H9 (cell line): Measurements from ENCODE around the gene UBAC2. TPM values are rescaled to one million over a fixed set of nuclear protein-coding genes. Genes with fewer than 3 reads are reported as not detected.

Experiments
- DNase-seq: peaks from one replicate; pipeline ENCODE4 v3.0.0-alpha.2; 2017
- H2AFZ ChIP-seq: one replicate; pipeline ENCODE4 v1.6.1; 2013; ENCODE audit warnings: mild to moderate bottlenecking, low read length, control low read depth, moderate library complexity
- H2AK5ac ChIP-seq: 2 replicates; pipeline ENCODE4 v1.6.1; 2013; ENCODE audit warnings: low read length, control low read depth, mixed read lengths; ENCODE audit not compliant: insufficient read length
- H2BK120ac ChIP-seq: one replicate; pipeline ENCODE4 v1.6.1; 2013; ENCODE audit warnings: low read depth, mild to moderate bottlenecking, low read length, control low read depth, inconsistent platforms; ENCODE audit not compliant: poor library complexity, severe bottlenecking
- H2BK12ac ChIP-seq: 2 replicates; pipeline ENCODE4 v1.6.1; 2013; ENCODE audit warnings: low read length, control low read depth, mixed read lengths, low read depth; ENCODE audit not compliant: insufficient read length
- H2BK15ac ChIP-seq: 2 replicates; pipeline ENCODE4 v1.6.1; 2013; ENCODE audit warnings: low read depth, low read length, control low read depth
- H2BK20ac ChIP-seq: one replicate; pipeline ENCODE4 v1.6.1; 2013; ENCODE audit warnings: low read depth, mild to moderate bottlenecking, low read length, control low read depth, inconsistent platforms; ENCODE audit not compliant: poor library complexity, severe bottlenecking
- H2BK5ac ChIP-seq: 2 replicates; pipeline ENCODE4 v1.6.1; 2013; ENCODE audit warnings: low read length, control low read depth, mixed read lengths; ENCODE audit not compliant: insufficient read length
- H3K14ac ChIP-seq: 2 replicates; pipeline ENCODE4 v1.6.1; 2013; ENCODE audit warnings: low read length, control low read depth; ENCODE audit not compliant: insufficient read depth
- H3K18ac ChIP-seq: 2 replicates; pipeline ENCODE4 v1.6.1; 2013; ENCODE audit warnings: low read depth, mild to moderate bottlenecking, mixed read lengths, low read length, control low read depth; ENCODE audit not compliant: insufficient read length
- H3K23ac ChIP-seq: 2 replicates; pipeline ENCODE4 v1.6.1; 2013; ENCODE audit warnings: low read length, control low read depth, mixed read lengths, low read depth; ENCODE audit not compliant: insufficient read length
- H3K23me2 ChIP-seq: 2 replicates; pipeline ENCODE4 v1.6.1; 2013; ENCODE audit warnings: low read depth, mild to moderate bottlenecking, mixed read lengths, low read length, control low read depth; ENCODE audit not compliant: insufficient read length, poor library complexity, severe bottlenecking
- H3K27ac ChIP-seq: 2 replicates; pipeline ENCODE4 v1.5.1; 2013; ENCODE audit warnings: low read length, control low read depth, mixed read lengths, low read depth; ENCODE audit not compliant: insufficient read length
- H3K27me3 ChIP-seq: 2 replicates; pipeline ENCODE4 v1.6.1; 2013; ENCODE audit warnings: low read length, control low read depth, inconsistent platforms; ENCODE audit not compliant: insufficient read depth
- H3K4ac ChIP-seq: 2 replicates; pipeline ENCODE4 v1.6.1; 2013; ENCODE audit warnings: low read depth, mild to moderate bottlenecking, control low read depth, inconsistent platforms, low read length, moderate library complexity
- H3K4me1 ChIP-seq: 2 replicates; pipeline ENCODE4 v1.6.1; 2013; ENCODE audit warnings: low read length, control low read depth, inconsistent platforms; ENCODE audit not compliant: insufficient read depth
- H3K4me2 ChIP-seq: 2 replicates; pipeline ENCODE4 v1.6.1; 2013; ENCODE audit warnings: low read length, control low read depth, mixed read lengths; ENCODE audit not compliant: insufficient read length, insufficient read depth
- H3K56ac ChIP-seq: 2 replicates; pipeline ENCODE4 v1.6.1; 2013; ENCODE audit warnings: low read depth, mild to moderate bottlenecking, mixed read lengths, low read length, control low read depth; ENCODE audit not compliant: insufficient read length
- H3K79me1 ChIP-seq: 2 replicates; pipeline ENCODE4 v1.6.1; 2013; ENCODE audit warnings: low read depth, mild to moderate bottlenecking, moderate library complexity, low read length, control low read depth, inconsistent platforms; ENCODE audit not compliant: insufficient read depth, poor library complexity, severe bottlenecking
- H3K79me2 ChIP-seq: 2 replicates; pipeline ENCODE4 v1.6.1; 2013; ENCODE audit warnings: low read length, control low read depth, inconsistent platforms; ENCODE audit not compliant: insufficient read depth
- H3K9ac ChIP-seq: 2 replicates; pipeline ENCODE4 v1.6.1; 2013; ENCODE audit warnings: low read length, control low read depth, mixed read lengths; ENCODE audit not compliant: insufficient read length; ENCODE audit errors: extremely low read depth
- H3K9me3 ChIP-seq: one replicate; pipeline ENCODE4 v1.6.1; 2013; ENCODE audit warnings: low read depth, low read length, inconsistent platforms; ENCODE audit not compliant: control insufficient read depth
- H3T11ph ChIP-seq: one replicate; pipeline ENCODE4 v1.6.1; 2013; ENCODE audit warnings: mild to moderate bottlenecking, low read length, control low read depth, inconsistent platforms
- H4K20me1 ChIP-seq: one replicate; pipeline ENCODE4 v1.6.1; 2013; ENCODE audit not compliant: control insufficient read depth, insufficient read length, insufficient read depth
- H4K5ac ChIP-seq: 2 replicates; pipeline ENCODE4 v1.6.1; 2013; ENCODE audit warnings: low read depth, mild to moderate bottlenecking, mixed read lengths, low read length, control low read depth; ENCODE audit not compliant: insufficient read length
- H4K8ac ChIP-seq: replicated peaks from 2 replicates; pipeline ENCODE4 v1.6.1; 2013; ENCODE audit warnings: low read length, control low read depth, mixed read lengths, low read depth; ENCODE audit not compliant: insufficient read length
- H4K91ac ChIP-seq: 2 replicates; pipeline ENCODE4 v1.6.1; 2013; ENCODE audit warnings: low read depth, mild to moderate bottlenecking, moderate library complexity, mixed read lengths, low read length, control low read depth; ENCODE audit not compliant: insufficient read length
- H3K27ac Mint-ChIP-seq, 3 experiments: 2 replicates in 2 of 3; 3 replicates in 1 of 3; pipeline ENCODE4 v1.8.0; 2020 to 2021; ENCODE audit warnings: mixed read lengths in 3 of 3, mild to moderate bottlenecking in 1 of 3, moderate library complexity in 1 of 3
- H3K27me3 Mint-ChIP-seq: 2 replicates; pipeline ENCODE4 v1.8.0; 2021; ENCODE audit warnings: low read depth, mild to moderate bottlenecking, moderate library complexity, mixed read lengths
- H3K36me3 Mint-ChIP-seq, 3 experiments: 2 replicates in 2 of 3; 3 replicates in 1 of 3; pipeline ENCODE4 v1.8.0; 2020 to 2021; ENCODE audit warnings: low read depth in 3 of 3, mixed read lengths in 3 of 3; ENCODE audit not compliant: insufficient read depth in 1 of 3
- H3K4me1 Mint-ChIP-seq, 2 experiments: 2 replicates each; pipeline ENCODE4 v1.8.0; 2020; ENCODE audit warnings: mixed read lengths in 2 of 2
- H3K4me3 Mint-ChIP-seq, 2 experiments: 2 replicates in 1 of 2; 3 replicates in 1 of 2; pipeline ENCODE4 v1.8.0; 2020 to 2021; ENCODE audit warnings: mild to moderate bottlenecking in 2 of 2, mixed read lengths in 2 of 2, moderate library complexity in 1 of 2
- H3K9me3 Mint-ChIP-seq, 2 experiments: 2 replicates in 1 of 2; 3 replicates in 1 of 2; pipeline ENCODE4 v1.8.0; 2020; ENCODE audit warnings: mild to moderate bottlenecking in 2 of 2, mixed read lengths in 2 of 2, moderate library complexity in 1 of 2
- CTCF ChIP-seq: fragments of 200-600 bp; sonication (generic); conservative IDR thresholded peaks from 3 replicates; pipeline ENCODE4 v1.8.0; 2021; ENCODE audit warnings: antibody characterized with exemption, mild to moderate bottlenecking
- WGBS: extraction: QIAGEN DNeasy Blood & Tissue Kit; methylation state at CpG from one replicate; pipeline ENCODE4 v1.1.7; 2013; ENCODE audit warnings: missing lambda C conversion rate, low lambda C conversion rate, mixed read lengths; ENCODE audit not compliant: insufficient read length; ENCODE audit errors: extremely low coverage; 5-methylcytosine and 5-hydroxymethylcytosine counted together
- total RNA-seq: library from RNA; stranded (reverse); gene quantifications from 2 replicates; pipeline ENCODE4 v1.2.1, GENCODE V29; 2021

The UBAC2 gene
- total RNA-seq, 1 experiment from 2014 or later, result 52.3 TPM

GRCh38 chr13:99301913-99302636 lies 101.4 kb downstream of the UBAC2 start:
- Mint-ChIP-seq H3K4me1 (peaks cover 7 to 11% of the 10 kb centered on the region in 2 experiments; a peak in 2 of 4 replicates), H3K36me3 (no peaks in the 10 kb centered on the region), H3K27me3 (no peaks in the 10 kb centered on the region; the same call in 1 of the 2 replicates), H3K9me3 (no peaks in the 10 kb centered on the region), H3K4me3 (no peak overlapping the region), H3K27ac (no peak overlapping the region)
- no CpG with 5 or more reads among the region's 1 CpG for WGBS
- H3K9me3 ChIP-seq, result no peaks in the 10 kb centered on the region
- H2BK15ac ChIP-seq, result no peak overlapping the region
- no peaks in the 10 kb centered on the region for H3K23me2 ChIP-seq
- H3K18ac ChIP-seq, result no peak overlapping the region
- DNase-seq, result no peak
- no peak overlapping the region for H3K56ac ChIP-seq
- no peak overlapping the region for H2BK5ac ChIP-seq
- no peaks in the 10 kb centered on the region for H3K27me3 ChIP-seq
- no peak overlapping the region for H3K14ac ChIP-seq
- no peak overlapping the region for H2AFZ ChIP-seq
- H3K79me1 ChIP-seq, result no peaks in the 10 kb centered on the region
- H3T11ph ChIP-seq, result no peak overlapping the region
- no peak for TF ChIP-seq CTCF
- H3K9ac ChIP-seq, result no peak overlapping the region
- no peak overlapping the region for H4K91ac ChIP-seq
- H4K20me1 ChIP-seq, result no peaks in the 10 kb centered on the region
- H2AK5ac ChIP-seq, result no peak overlapping the region
- H3K4me1 ChIP-seq, result no peaks in the 10 kb centered on the region; the same call in 1 of the 2 replicates
- no peak overlapping the region for H3K27ac ChIP-seq
- H2BK20ac ChIP-seq, result no peak overlapping the region
- H2BK12ac ChIP-seq, result no peak overlapping the region
- no peak overlapping the region for H3K4ac ChIP-seq
- no peaks in the 10 kb centered on the region for H3K79me2 ChIP-seq
- H4K5ac ChIP-seq, result no peak overlapping the region
- no peak overlapping the region for H2BK120ac ChIP-seq
- no peak overlapping the region for H3K4me2 ChIP-seq
- H4K8ac ChIP-seq, result no peak overlapping the region
- no peak overlapping the region for H3K23ac ChIP-seq
